ENCODE results near the gene CAMK4. TPM values are rescaled to one million over a fixed set of nuclear protein-coding genes. Genes with fewer than 3 reads are reported as not detected.
A peak's percentile ranks its signal among the peaks of the same experiment; 100 is the strongest.

The CAMK4 gene
- 2.7 TPM for total RNA-seq
- long read RNA-seq, result 0 reads

- Histone ChIP-seq H3K9me3 (no peaks in the 10 kb centered on the region), H3K27me3 (ENCODE audit: low read depth) (peaks cover 22% of the 10 kb centered on the region), H3K4me3 (peak within 1 kb of the TSS; percentile 63), H3K4me1 (peaks cover 16% of the 10 kb centered on the region), H3K27ac (no peak within 1 kb of the TSS), H3K36me3 (no peaks in the 10 kb centered on the region)
- ATAC-seq (peak; percentile 90 to 92), DNase-seq (peak; percentile 58)
- intact Hi-C loops (cut with DNase I), result no loop called here
- TF ChIP-seq CTCF (IDR thresholded peaks at IDR 0.05), result no peak
Observed at GRCh38 chr5:111223787-111224560, at the start of gene CAMK4. CAMK4 (plus strand) TSS chr5:111224384; CDS start chr5:111224484, 100 bp downstream.

- Histone ChIP-seq H3K27me3 (ENCODE audit: low read depth) (no peaks in the 10 kb centered on the region), H3K4me1 (no peaks in the 10 kb centered on the region), H3K36me3 (no peaks in the 10 kb centered on the region), H3K4me3 (no peak overlapping the region), H3K27ac (no peak overlapping the region), H3K9me3 (no peaks in the 10 kb centered on the region)
- DNase-seq (no peak), ATAC-seq (no peak)
- intact Hi-C loops (cut with DNase I), result no loop called here
- TF ChIP-seq CTCF (IDR thresholded peaks at IDR 0.05), result no peak
Observed at GRCh38 chr5:111183064-111183463, 41.1 kb upstream of the CAMK4 start.

DNA sequence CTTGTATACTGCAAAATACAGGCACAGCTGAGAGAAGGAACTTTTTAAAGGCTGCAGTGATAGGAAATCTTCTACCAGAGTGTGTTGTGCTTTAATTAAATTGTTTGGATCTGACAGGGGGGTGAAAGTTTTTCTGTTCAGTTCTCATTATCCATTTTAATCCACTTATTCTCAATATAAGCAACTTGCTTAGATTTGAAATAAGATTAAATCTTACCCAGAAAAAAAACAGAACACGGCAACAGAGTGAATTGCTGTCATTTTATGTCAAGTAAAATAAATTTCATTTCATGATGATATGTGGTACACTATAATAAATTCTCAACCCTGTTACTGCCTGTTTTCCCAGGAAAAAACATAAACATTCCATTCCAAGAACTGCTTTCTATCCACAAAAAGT, 37.1 kb upstream of the CAMK4 start:
- no peaks in the 10 kb centered on the region for H3K4me1 ChIP-seq
- DNase-seq (no peak), ATAC-seq (no peak)
- no peak overlapping the region for H3K27ac ChIP-seq
- H3K36me3 ChIP-seq, result no peaks in the 10 kb centered on the region
- intact Hi-C loops (cut with DNase I), result no loop called here
- no peaks in the 10 kb centered on the region for H3K9me3 ChIP-seq
- H3K4me3 ChIP-seq, result no peak overlapping the region
- no peak for TF ChIP-seq CTCF (IDR thresholded peaks at IDR 0.05)
- no peaks in the 10 kb centered on the region for H3K27me3 ChIP-seq (ENCODE audit: low read depth)

DNA sequence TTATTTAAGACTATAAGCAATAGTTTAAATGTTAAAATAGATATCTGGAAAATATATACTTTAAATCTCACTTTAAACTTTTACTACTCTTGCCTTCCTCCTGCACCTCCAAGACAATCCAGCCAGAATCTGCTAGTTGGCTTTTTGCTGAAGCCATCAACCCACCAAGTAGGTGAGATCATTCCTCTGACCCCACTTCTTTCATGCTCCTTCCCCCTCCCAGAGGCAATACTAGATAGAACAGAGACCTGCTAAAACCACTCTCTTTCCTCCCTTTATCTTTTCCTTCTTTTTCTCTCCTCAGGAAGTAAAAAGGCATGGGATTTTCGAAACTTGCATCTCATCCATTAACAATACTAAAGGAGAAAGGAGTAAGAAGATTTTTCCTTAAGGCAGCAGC, 30.1 kb upstream of the CAMK4 start:
- no peak for ATAC-seq
- H3K4me1 ChIP-seq, result no peaks in the 10 kb centered on the region
- H3K4me3 ChIP-seq, result no peak overlapping the region
- no peak for TF ChIP-seq CTCF (IDR thresholded peaks at IDR 0.05)
- no peaks in the 10 kb centered on the region for H3K27me3 ChIP-seq (ENCODE audit: low read depth)
- intact Hi-C loops (cut with DNase I), result no loop called here
- H3K9me3 ChIP-seq, result no peaks in the 10 kb centered on the region
- DNase-seq, result no peak
- H3K36me3 ChIP-seq, result no peaks in the 10 kb centered on the region
- H3K27ac ChIP-seq, result no peak overlapping the region

- no peak for DNase-seq
- Histone ChIP-seq H3K27ac (no peak overlapping the region), H3K36me3 (no peaks in the 10 kb centered on the region), H3K4me3 (no peak overlapping the region), H3K27me3 (ENCODE audit: low read depth) (no peaks in the 10 kb centered on the region), H3K9me3 (no peaks in the 10 kb centered on the region), H3K4me1 (no peaks in the 10 kb centered on the region)
- no peak for ATAC-seq
- intact Hi-C loops (cut with DNase I), result no loop called here
- TF ChIP-seq CTCF (IDR thresholded peaks at IDR 0.05), result no peak
Observed at GRCh38 chr5:111194925-111195324, 29.3 kb upstream of the CAMK4 start.

Data from lower lobe of right lung (tissue), 2 donors.